CD4-positive, alpha-beta T cell treated with Interleukin-15 for 4 hours (primary cell): ENCODE results near the gene IL26.

Experiments used
- DNase-seq: peaks from one replicate; pipeline ENCODE4 v3.0.0-alpha.2; 2020; ENCODE audit warnings: low spot score

IL26 gene, protein sequence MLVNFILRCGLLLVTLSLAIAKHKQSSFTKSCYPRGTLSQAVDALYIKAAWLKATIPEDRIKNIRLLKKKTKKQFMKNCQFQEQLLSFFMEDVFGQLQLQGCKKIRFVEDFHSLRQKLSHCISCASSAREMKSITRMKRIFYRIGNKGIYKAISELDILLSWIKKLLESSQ

DNA sequence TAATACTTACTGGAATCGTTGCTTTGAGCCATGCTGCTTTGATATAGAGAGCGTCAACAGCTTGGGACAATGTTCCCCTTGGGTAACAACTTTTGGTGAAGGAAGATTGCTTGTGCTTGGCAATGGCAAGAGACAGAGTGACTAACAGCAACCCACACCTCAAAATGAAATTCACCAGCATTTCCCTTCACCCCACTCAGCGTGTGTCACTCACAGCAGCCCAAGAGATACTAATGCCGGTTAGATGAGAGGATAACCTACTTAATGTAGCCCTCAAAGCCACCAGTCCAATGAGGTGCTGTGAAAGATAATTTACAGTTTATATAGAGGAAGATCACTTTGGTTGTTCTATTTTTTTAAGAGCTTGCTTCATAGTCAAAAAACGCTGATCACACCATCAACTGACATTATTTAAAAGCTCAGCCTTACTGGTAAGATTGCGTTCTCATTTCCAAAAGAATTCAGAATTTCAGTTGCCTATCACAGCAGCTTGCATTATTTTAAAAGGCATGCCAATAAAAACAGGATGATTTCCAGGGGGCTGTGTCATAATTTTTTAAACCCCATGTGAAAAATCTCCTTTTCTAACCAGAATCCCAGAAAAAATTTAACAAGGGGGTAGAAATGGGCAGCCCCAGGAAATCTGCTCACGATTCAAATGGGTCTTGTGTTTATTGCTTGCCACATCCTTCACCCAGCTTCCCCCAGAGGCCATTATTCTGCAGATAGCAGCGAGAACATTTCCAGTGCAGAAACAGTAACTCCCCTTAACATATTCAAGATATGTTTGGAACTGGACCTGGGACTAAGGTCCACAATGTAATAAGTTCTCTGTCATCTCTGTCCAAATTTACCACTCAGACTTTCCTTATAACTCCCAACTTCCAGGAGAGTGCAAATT lies at the start of gene IL26:
Gene IL26, minus strand, starts transcription at position 235 of the 901 bp plus-strand sequence. Its CDS starts 54 bp downstream, at position 181.
- peak; percentile 32 for DNase-seq

DNA sequence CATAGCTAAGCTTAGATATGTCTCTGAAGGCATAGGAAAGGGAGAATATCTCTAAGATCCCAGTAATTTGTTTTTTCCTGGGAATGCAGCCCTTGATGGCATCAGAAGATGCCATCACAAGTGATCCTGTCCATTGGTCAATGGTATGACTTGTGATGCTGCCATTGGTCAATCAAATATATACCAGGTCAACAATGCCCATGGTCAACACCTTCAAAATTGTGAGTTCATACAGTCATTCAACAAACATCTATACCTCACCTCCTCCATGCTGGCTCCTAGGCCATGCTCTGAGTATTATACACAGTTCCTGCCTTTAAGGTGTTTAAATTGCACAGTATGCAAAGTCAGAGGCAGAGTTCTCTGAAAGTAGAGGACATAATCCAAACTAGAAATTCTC lies 47.1 kb upstream of the IL26 start:
- DNase-seq = no peak

- DNase-seq = no peak
Measured at GRCh38 chr12:68271346-68271745, 45.7 kb upstream of the IL26 start.

DNA sequence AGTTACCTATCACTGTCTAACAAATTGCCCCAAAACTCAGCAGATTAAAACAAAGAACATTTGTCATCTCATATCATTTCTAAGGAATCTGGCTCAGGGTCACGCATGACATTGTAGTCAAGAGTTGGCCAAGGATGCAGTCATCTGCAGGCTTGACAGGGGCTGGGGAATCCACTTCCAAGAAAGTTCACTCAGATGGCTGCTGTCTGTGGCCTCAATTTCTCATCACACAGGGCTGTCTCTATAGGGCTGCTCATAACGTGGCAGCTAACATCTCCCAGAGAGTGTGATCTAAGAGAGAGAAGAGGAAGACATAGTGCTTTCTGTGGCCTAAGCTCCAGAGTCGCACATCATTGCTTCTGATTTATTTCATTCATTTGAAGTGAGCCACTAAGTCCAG lies 44.7 kb upstream of the IL26 start:
- no peak for DNase-seq

DNA sequence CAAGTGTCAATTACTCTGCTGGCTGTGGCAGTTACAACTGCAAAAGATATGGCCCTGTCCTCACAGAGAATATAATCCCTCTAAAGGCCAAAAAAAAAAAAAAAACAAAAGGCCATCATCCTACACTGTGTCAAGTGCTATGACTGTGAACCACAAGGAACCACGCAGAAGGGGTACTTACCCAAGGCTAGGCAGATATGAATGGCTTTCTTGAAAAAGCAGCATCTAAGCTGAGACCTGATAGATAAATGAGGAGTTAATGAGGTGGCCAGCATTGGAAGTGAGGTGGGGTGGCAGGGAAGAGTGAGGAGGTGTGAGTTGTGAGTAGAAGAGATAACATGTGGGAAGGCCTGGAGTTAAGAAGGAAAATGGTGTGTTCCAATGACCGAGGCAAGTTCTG lies 44.2 kb upstream of the IL26 start:
- no peak for DNase-seq

DNA sequence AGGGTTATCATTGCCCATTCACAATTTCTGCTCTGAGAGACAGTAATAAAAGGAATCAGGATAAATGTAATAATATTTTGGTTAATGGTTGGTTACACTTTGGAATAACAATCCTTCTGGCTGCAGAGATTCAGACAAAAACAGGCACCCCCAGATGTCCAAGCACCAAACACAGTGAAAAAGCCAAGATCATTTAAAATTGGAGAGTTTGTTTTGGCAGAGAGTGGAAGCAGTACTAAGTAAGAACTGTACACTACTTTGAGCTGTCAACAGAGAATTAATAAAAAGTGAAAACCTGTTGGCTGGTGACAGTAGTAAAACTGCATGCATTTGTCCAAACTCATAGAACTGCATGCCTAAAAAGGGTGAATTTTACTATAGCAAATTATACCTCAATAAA lies 43.4 kb upstream of the IL26 start:
- DNase-seq = no peak

- no peak for DNase-seq
Measured at GRCh38 chr12:68267892-68268396, 42.3 kb upstream of the IL26 start.

- DNase-seq = no peak
Measured at GRCh38 chr12:68264857-68265256, 39.2 kb upstream of the IL26 start.

DNA sequence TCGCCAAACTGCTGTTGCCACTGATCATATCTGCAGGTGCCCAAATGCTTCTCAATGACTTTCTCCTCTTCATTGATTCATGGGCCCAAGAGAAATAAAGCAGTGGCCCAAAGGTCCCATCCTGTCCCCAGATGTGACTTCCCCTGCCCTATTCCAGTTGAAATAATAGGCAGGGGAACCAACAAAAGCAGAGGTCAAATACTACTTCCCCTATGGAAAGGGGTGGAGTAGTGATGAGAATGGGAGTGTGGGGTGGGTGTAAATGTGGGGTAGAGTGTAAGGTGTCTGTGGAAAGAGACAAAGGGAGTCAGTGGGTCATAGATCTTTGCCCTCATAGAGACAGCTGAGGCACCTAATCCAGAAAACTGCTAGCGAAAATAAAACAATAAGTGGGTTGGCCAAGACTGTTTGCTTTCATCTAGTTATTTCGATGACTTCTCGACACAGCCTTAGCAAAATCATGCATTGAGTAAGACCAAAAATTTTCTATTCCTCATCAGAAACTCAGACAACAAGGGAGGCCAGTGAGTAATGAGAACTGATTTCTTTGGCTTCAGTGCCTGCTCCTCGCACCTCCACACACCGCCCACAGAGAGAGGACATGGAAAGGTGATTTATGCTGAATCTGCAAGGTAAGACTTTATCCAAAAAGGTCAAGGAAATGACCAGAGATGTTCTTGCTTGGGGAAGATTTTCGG lies 38.7 kb upstream of the IL26 start:
- DNase-seq = no peak

DNA sequence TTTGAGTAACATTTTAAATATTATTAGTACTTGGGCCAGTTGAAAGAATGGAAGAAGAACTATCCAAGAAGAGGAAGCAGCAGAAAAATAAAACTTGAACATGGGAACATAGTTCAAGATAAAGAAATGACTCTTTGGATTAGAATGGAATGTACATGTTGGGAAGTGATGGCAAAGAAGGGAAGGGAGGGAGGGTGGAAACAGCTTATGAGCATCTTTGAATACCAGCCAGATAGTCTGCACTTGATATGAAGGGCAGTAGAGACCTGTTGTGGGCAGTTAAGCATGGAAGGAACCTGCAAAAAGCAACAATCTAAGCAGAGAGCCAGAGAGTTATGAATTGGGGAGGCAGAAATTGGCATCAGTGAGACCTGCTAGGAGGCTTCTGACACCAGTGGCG lies 37.8 kb upstream of the IL26 start:
- DNase-seq = no peak

GRCh38 chr12:68261896-68262295 lies 36.3 kb upstream of the IL26 start:
- DNase-seq = no peak

- no peak for DNase-seq
Measured at GRCh38 chr12:68260153-68260552, 34.5 kb upstream of the IL26 start.

GRCh38 chr12:68259318-68259940 lies 33.8 kb upstream of the IL26 start:
- peak; percentile 8 for DNase-seq

- DNase-seq = no peak
Measured at GRCh38 chr12:68253504-68253903, 27.9 kb upstream of the IL26 start, which contains the start of gene IL22. IL22 (minus strand) TSS chr12:68253604; CDS start chr12:68253448, 156 bp downstream.

DNA sequence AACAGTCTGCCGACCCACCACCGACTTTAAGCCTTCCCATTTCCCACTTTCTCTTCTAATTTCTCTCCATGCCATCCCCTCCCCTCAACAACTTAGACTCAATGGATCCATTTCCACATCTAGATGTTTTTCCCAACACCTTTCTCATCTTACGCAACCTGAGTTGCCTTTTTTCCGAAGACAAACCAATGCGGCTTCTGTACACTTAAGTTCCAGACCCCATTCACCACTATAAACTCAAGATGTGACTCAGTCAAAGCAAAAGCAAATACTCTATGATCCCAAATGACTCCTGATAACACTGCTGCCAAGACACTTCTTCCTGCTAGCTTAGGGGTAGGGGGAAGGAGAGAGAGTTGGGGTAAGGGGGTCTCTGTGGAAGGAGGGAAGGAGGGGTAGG lies 26.5 kb upstream of the IL26 start:
- DNase-seq = no peak

GRCh38 chr12:68250454-68250853 lies 24.8 kb upstream of the IL26 start:
- no peak for DNase-seq

DNA sequence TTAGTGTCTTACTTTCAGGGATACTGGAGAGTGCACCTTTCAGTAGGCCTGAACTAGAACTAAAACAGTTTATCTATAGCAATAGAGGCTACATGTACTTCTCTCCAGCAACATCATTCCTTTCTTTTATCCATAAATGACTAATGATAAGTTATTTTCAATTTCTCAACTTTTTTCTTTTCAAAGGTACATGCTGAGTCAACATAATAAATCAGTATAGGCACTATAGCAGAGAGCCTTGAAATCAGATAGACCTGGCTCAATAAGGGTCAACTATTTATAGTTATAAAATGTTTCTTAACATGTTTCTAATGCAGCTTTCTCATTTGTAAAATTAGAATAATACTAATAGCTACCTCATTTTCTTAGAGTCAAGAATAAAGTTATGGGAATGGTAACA lies 22.2 kb upstream of the IL26 start:
- no peak for DNase-seq

GRCh38 chr12:68246350-68246749 lies 20.7 kb upstream of the IL26 start:
- no peak for DNase-seq

DNA sequence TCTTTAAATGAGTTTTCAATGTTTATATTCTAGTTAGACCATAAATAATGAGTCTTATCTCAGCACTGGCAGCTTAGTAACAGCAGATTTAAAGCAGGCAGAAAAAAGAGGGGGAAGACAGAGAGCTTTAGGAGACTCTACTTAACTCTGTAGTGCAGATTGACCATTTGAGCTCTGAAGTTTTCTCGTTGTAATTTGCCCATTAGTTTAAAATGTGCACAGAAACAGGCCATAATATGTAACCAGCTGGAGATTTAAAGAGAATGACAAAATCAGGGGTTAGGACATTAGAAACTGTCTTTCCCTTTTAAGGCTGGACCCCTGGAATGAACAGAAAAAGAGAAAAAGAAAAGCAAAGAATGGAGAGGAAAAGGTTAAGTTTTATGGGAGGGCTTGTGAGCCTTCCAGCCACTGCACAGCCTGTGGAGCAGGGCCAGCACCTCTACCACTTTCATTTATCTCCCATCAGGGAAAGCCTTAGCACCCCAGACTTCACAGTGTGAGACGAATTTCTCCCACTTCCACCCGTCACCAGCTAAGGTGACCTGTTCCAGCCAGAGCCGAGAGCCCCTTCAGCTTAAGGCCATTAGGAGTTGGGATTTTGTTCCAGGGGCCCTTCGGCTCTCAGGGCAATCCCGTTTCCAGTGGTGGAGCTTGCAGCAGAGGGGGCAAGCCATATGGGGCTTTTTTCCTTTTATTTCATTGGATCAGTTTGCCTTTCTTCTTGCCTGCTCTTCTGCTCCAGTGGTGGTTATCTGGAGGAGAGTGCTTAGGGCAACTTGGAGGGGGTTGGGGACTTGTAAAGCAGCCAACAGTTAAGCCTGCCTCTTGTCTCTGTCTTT lies 19.8 kb upstream of the IL26 start:
- DNase-seq = no peak

GRCh38 chr12:68242777-68243176 lies 17.2 kb upstream of the IL26 start:
- no peak for DNase-seq

- DNase-seq = peak; percentile 59
Measured at GRCh38 chr12:68240975-68241374, 15.4 kb upstream of the IL26 start.
